ENCODE measurements around the gene ENOX1. TPM values are rescaled to one million over a fixed set of nuclear protein-coding genes. Genes with fewer than 3 reads are reported as not detected.

The ENOX1 gene
- total and polyA plus RNA-seq, 2 of the 8 experiments (the other 6 are each of a cell fraction or from before 2014, with no cell fraction given) = 0.23 to 0.37 TPM

DNA sequence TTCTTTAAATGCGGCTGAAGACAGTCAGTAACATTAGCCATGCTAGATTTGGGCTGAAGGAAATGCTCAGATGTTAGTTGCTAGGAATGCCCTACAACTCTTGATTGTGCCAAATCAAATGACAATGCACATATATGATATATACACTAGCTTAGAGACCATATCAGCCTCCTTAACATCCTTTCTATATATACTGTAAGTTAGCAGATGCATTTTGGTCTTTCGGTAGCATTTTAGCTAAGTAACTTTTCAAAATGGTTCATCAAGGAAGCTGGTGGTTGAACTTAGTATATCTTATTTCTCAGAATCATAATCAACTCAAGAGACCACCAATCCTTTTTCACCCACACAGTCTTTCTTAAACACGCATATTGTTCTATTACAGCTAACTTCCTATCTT is 14.1 kb upstream of the ENOX1 start:
- Histone ChIP-seq H3K4me2 (ENCODE audit: insufficient read depth in 1 of 2, low read depth in 2 of 2, low read length in 2 of 2) (no peak overlapping the region), H3K23ac (ENCODE audit: insufficient read length) (no peak overlapping the region), H4K8ac (ENCODE audit: extremely low read depth, insufficient read depth, low read length) (no peak overlapping the region), H3K79me2 (ENCODE audit: control insufficient read depth in 1 of 2, insufficient read depth in 2 of 2, low read length in 2 of 2) (no peaks in the 10 kb centered on the region), H3K79me1 (ENCODE audit: low read depth, low read length) (no peaks in the 10 kb centered on the region), H2BK15ac (ENCODE audit: low read length) (no peak overlapping the region), H3K9ac (replicated peaks in 1 of 4; ENCODE audit: extremely low read depth in 1 of 4, low read depth in 3 of 4, low read length in 3 of 4) (no peak overlapping the region), H4K91ac (replicated peaks; ENCODE audit: insufficient read length, low read length) (no peak overlapping the region), H3K23me2 (ENCODE audit: low read depth, low read length) (no peaks in the 10 kb centered on the region), H3K4ac (replicated peaks; ENCODE audit: insufficient read length, low read depth, low read length) (no peak overlapping the region), H2BK5ac (ENCODE audit: low read depth, low read length) (no peak overlapping the region), H3K27ac (ENCODE audit: low read depth, low read length) (no peak overlapping the region), H2AK5ac (ENCODE audit: low read depth, low read length) (no peak overlapping the region), H3K14ac (ENCODE audit: insufficient read length) (no peak overlapping the region), H3K27me3 (replicated peaks in 1 of 4; ENCODE audit: control insufficient read depth in 3 of 4, extremely low read depth in 1 of 4, insufficient read depth in 3 of 4, low read length in 3 of 4) (no peaks in the 10 kb centered on the region), H2BK20ac (ENCODE audit: low read length) (no peak overlapping the region), H3K9me3 (ENCODE audit: insufficient read depth in 2 of 2, low read depth in 1 of 2, low read length in 1 of 2) (no peaks in the 10 kb centered on the region), H3K18ac (ENCODE audit: extremely low read depth, low read length) (no peak overlapping the region), H2AFZ (ENCODE audit: low read length) (no peak overlapping the region), H3K36me3 (ENCODE audit: control insufficient read depth in 2 of 4, insufficient read depth in 4 of 4, low read length in 3 of 4) (no peaks in the 10 kb centered on the region), H3K56ac (replicated peaks; ENCODE audit: insufficient read length, low read depth, low read length) (no peak overlapping the region), H2BK12ac (ENCODE audit: low read depth, low read length) (no peak overlapping the region), H4K20me1 (replicated peaks in 1 of 2; ENCODE audit: control insufficient read depth in 1 of 2, insufficient read depth in 2 of 2, low read length in 2 of 2) (no peaks in the 10 kb centered on the region), H2BK120ac (replicated peaks; ENCODE audit: low read depth, low read length) (no peak overlapping the region), H4K5ac (ENCODE audit: insufficient read length, low read depth, low read length) (no peak overlapping the region), H3K4me3 (ENCODE audit: extremely low read depth in 1 of 4, insufficient read depth in 2 of 4, low read depth in 3 of 4, low read length in 4 of 4) (no peak overlapping the region), H3K4me1 (replicated peaks in 1 of 4; ENCODE audit: control insufficient read depth in 3 of 4, insufficient read depth in 4 of 4, low read length in 3 of 4) (peaks cover 5 to 9% (median 7%) of the 10 kb centered on the region in 4 experiments; a peak in 6 of 7 replicates)
- FAIRE-seq (no peak), DNase-seq (ENCODE audit: low read depth in 1 of 2, low spot score in 2 of 2) (no peak)
- ChIA-PET CTCF (ENCODE audit: partially characterized antibody) (interaction anchor here (1.3 kb wide), 1 partner anchor 497 kb away, joined by 4 read pairs; no protein-coding TSS in a partner anchor), POLR2A (ENCODE audit: partially characterized antibody) (interaction anchor here (1.2 kb wide), 1 partner anchor 15 kb away, joined by 3 read pairs; no protein-coding TSS in a partner anchor)
- WGBS, 2 experiments (ENCODE audit: extremely low coverage in 1 of 2, insufficient coverage in 1 of 2, insufficient read length in 1 of 2, insufficient replicate concordance in 2 of 2, low coverage in 1 of 2, low lambda C conversion rate in 2 of 2, missing lambda C conversion rate in 1 of 2) = 59% methylated on average over 3 of the region's 3 CpGs; no CpG with 5 or more reads in 1 of the 2 experiments
- no peak for TF ChIP-seq MAFK (IDR thresholded peaks at IDR 0.05; ENCODE audit: low read depth, low read length)
- TF ChIP-seq CHD1 (IDR thresholded peaks at IDR 0.05; ENCODE audit: low read depth, low read length) = no peak

Measured in H1 (cell line).